MCF 10A (cell line): ENCODE measurements around the gene CPEB1. TPM values are rescaled to one million over a fixed set of nuclear protein-coding genes. Genes with fewer than 3 reads are reported as not detected.

Experiments
- BruUV-seq: library from RNA; stranded (reverse); fragments of 400-500 nt; replicated peaks from 2 replicates; lab custom pipeline; 2021; lab: Mats Ljungman, UMichigan
- CTCF ChIA-PET: fragments of 300-600 bp; sonication (Branson Sonifier 250); formaldehyde crosslinking; extraction: SDS; loops from one replicate; lab custom pipeline; 2021; ENCODE audit warnings: antibody characterized with exemption, inconsistent platforms; lab: Yijun Ruan, JAX
- POLR2A ChIA-PET: fragments of 300-600, 350-650 bp; sonication (Branson Sonifier 250); formaldehyde crosslinking; extraction: SDS; loops from one replicate; lab custom pipeline; 2020; ENCODE audit warnings: antibody characterized with exemption, inconsistent platforms; lab: Yijun Ruan, JAX
- DNase-seq: peaks from one replicate; pipeline ENCODE4 v3.0.0-alpha.2; 2018; ENCODE audit not compliant: unreplicated experiment
- H3K27ac Mint-ChIP-seq: one replicate; pipeline ENCODE4 v1.8.0; 2022; ENCODE audit warnings: mild to moderate bottlenecking, low read depth, mixed read lengths; ENCODE audit not compliant: unreplicated experiment
- H3K27me3 Mint-ChIP-seq: one replicate; pipeline ENCODE4 v1.8.0; 2022; ENCODE audit warnings: mixed read lengths; ENCODE audit not compliant: insufficient read depth, unreplicated experiment
- H3K36me3 Mint-ChIP-seq: one replicate; pipeline ENCODE4 v1.8.0; 2022; ENCODE audit warnings: mild to moderate bottlenecking, moderate library complexity, mixed read lengths; ENCODE audit not compliant: insufficient read depth, unreplicated experiment
- H3K4me1 Mint-ChIP-seq: one replicate; pipeline ENCODE4 v1.8.0; 2022; ENCODE audit warnings: mixed read lengths; ENCODE audit not compliant: insufficient read depth, unreplicated experiment
- H3K4me3 Mint-ChIP-seq: one replicate; pipeline ENCODE4 v1.8.0; 2022; ENCODE audit warnings: mild to moderate bottlenecking, moderate library complexity, mixed read lengths; ENCODE audit not compliant: unreplicated experiment
- H3K9me3 Mint-ChIP-seq: one replicate; pipeline ENCODE4 v1.8.0; 2022; ENCODE audit warnings: mixed read lengths; ENCODE audit not compliant: unreplicated experiment
- intact Hi-C: fragments of 100-400 bp; cut with micrococcal nuclease; formaldehyde crosslinking; loops from 2 replicates; pipeline ENCODE4 v1.14.1; 2022
- total RNA-seq: library from RNA; stranded (reverse); gene quantifications from 2 replicates; pipeline ENCODE4 v1.2.3, GENCODE V29; 2022
- TF ChIP-seq, protein P1 (sequence below): fragments of 200-600 bp; IDR thresholded peaks from one replicate; pipeline ENCODE4 v1.8.0; 2022; ENCODE audit warnings: antibody characterized with exemption, mild to moderate bottlenecking; ENCODE audit not compliant: unreplicated experiment

Gene CPEB1
- total RNA-seq, 1 experiment from 2014 or later = not detected

DNA sequence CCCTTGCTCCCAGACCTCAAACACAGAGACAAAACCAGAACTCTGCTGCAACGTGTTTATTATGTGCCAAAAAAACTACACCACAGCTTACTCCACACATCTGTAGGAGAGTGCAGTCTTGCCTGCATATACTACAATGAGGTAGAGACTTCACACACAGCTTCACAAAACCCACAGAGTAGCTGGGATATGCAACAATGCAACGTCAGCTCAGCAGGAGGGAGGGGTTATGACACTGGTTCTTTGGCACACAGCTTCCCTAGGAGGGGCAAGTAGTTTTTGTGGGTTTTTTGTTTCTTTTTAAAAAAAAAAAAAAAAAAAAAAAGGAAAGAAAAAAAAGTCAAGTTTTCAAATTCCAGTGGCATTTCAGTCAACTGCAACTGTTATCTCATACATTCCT lies 104.0 kb downstream of the CPEB1 start:
- peaks cover 30% of the 10 kb centered on the region for H3K36me3 Mint-ChIP-seq
- H3K27me3 Mint-ChIP-seq = no peaks in the 10 kb centered on the region
- H3K4me3 Mint-ChIP-seq = no peak overlapping the region
- ChIA-PET CTCF (interaction anchor here (0.6 to 1.5 kb wide), 4 partner anchors 8 to 1005 kb away, joined by 3 to 4 read pairs (median 3); no protein-coding TSS in a partner anchor), POLR2A (interaction anchor here (0.6 to 9.2 kb wide), 5 partner anchors 8 to 267 kb away, joined by 3 to 183 read pairs (median 10); partner anchors contain the start of gene WHAMM)
- no TSS peak for BruUV-seq
- DNase-seq = no peak
- H3K9me3 Mint-ChIP-seq = no peaks in the 10 kb centered on the region
- TF ChIP-seq, protein P1, sequence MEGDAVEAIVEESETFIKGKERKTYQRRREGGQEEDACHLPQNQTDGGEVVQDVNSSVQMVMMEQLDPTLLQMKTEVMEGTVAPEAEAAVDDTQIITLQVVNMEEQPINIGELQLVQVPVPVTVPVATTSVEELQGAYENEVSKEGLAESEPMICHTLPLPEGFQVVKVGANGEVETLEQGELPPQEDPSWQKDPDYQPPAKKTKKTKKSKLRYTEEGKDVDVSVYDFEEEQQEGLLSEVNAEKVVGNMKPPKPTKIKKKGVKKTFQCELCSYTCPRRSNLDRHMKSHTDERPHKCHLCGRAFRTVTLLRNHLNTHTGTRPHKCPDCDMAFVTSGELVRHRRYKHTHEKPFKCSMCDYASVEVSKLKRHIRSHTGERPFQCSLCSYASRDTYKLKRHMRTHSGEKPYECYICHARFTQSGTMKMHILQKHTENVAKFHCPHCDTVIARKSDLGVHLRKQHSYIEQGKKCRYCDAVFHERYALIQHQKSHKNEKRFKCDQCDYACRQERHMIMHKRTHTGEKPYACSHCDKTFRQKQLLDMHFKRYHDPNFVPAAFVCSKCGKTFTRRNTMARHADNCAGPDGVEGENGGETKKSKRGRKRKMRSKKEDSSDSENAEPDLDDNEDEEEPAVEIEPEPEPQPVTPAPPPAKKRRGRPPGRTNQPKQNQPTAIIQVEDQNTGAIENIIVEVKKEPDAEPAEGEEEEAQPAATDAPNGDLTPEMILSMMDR = no peak
- intact Hi-C loops = loop anchor here (5.0 kb wide), 1 partner anchor 264 kb away; the partner anchor contains the start of genes FSD2 and WHAMM
- H3K4me1 Mint-ChIP-seq = peaks cover 10% of the 10 kb centered on the region
- no peak overlapping the region for H3K27ac Mint-ChIP-seq

DNA sequence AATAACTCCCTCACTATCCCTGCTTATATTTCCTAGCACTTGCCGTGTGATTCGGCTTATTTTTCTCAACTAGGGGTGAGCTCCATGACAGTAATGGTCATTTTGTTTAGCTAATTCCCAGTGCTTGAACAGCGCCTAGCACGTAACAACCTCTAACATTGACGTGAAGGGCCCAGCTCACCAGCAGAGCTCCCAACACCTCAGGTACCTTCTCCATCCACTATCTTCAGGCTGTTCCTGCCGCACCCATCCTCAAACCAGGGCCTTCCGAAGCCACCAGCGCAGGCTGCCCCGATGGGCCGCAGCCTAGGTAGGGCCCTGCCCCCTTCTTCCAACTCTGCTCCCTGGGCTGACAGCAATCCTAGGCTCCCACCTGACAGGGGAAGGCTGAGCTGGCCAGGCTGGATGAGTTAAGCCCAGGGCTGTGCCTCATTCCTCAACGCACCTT lies 106.2 kb downstream of the CPEB1 start:
- H3K36me3 Mint-ChIP-seq = peaks cover 51% of the 10 kb centered on the region
- DNase-seq = no peak
- ChIA-PET POLR2A (interaction anchor here (0.5 to 9.2 kb wide), 27 partner anchors 8 to 1306 kb away, joined by 3 to 183 read pairs (median 5); partner anchors contain the start of genes BTBD1, C15orf40, EFL1 and RAMAC), CTCF (interaction anchor here (0.6 to 3.0 kb wide), 7 partner anchors 10 to 1008 kb away, joined by 3 to 17 read pairs (median 4); no protein-coding TSS in a partner anchor)
- H3K9me3 Mint-ChIP-seq = no peaks in the 10 kb centered on the region
- TF ChIP-seq, protein P1 = no peak
- H3K4me3 Mint-ChIP-seq = peak overlapping the region; percentile 92
- peaks cover 30% of the 10 kb centered on the region for H3K4me1 Mint-ChIP-seq
- H3K27me3 Mint-ChIP-seq = no peaks in the 10 kb centered on the region
- TSS peak; percentile 90 for BruUV-seq
- peak overlapping the region; percentile 81 for H3K27ac Mint-ChIP-seq
- intact Hi-C loops = loop anchor here (1.0 to 5.0 kb wide), 2 partner anchors 209 to 266 kb away; partner anchors contain the start of genes FSD2 and WHAMM

DNA sequence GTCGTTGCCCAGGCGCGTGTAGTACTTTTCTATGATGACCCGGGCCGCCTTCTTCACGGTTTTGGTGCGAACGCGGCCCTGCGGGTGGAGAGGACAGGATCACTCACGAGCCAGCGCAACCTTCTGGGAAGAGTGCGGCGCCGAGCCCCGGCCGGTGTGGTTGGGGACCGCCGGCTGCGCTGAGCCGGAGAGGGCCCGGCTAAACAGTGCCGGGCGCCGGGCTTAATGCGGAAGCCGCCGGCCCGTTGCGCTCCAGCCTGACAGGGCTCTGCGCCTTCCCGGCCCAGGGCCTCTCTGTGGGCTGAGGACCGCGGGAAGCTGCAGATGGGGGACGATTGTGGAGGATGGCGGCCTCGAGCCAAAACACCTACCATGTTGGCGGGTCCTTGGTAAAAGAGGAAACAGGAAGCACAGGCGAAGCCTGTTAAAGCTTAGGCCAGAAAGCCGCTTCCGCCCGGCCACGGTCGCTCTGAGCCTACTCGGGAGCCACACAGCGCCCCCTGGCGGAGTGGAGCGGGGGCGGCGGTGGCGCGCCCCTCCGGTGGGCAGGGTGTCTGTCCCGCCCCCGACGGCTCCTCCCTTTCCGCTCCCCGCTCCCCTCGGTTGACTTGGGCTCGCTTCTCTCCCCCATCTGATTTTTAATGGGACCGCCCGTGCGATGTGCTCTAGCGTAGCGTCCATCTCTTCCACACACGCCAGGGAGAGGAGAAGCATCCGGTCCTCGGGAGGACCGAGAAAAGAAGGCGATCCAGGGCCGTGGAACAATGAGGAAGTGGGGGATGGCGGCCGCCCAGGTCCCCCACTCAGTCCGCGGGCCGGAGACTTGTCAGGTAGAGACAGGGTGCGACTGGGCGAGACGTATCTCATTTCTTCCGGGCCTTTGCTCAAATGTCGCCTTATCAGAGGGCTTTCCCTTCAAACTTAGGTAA lies 106.8 kb downstream of the CPEB1 start, which contains the start of gene RPS17:
Gene RPS17 (minus strand): TSS at position 403 of the 929 bp plus-strand sequence. CDS start 29 bp downstream, at position 374.
- Mint-ChIP-seq H3K9me3 (no peaks in the 10 kb centered on the region), H3K36me3 (peaks cover 58% of the 10 kb centered on the region), H3K27ac (peak within 1 kb of the TSS; percentile 81), H3K4me3 (peak within 1 kb of the TSS; percentile 92), H3K4me1 (peaks cover 30% of the 10 kb centered on the region), H3K27me3 (no peaks in the 10 kb centered on the region)
- BruUV-seq = TSS peak; percentile 50
- ChIA-PET POLR2A (interaction anchor here (0.6 to 9.2 kb wide), 32 partner anchors 8 to 1865 kb away, joined by 3 to 183 read pairs (median 5); partner anchors contain the start of genes AP3B2, BTBD1, C15orf40 and EFL1), CTCF (interaction anchor here (0.6 to 3.0 kb wide), 12 partner anchors 9 to 317 kb away, joined by 3 to 17 read pairs (median 3); no protein-coding TSS in a partner anchor)
- peak; percentile 95 for DNase-seq
- intact Hi-C loops = loop anchor here (1.0 to 5.0 kb wide), 2 partner anchors 210 to 267 kb away; partner anchors contain the start of genes FSD2 and WHAMM
- TF ChIP-seq, protein P1 = peak; percentile 99
